ENCODE measurements around the gene TMEM238L. TPM values are rescaled to one million over a fixed set of nuclear protein-coding genes. Genes with fewer than 3 reads are reported as not detected.

Gene TMEM238L
- total and polyA plus RNA-seq, 2 experiments from 2014 or later: not detected

- H3K4me1 ChIP-seq (ENCODE audit: insufficient read depth): peaks cover 9% of the 10 kb centered on the region; the same call in 1 of the 2 replicates
- Mint-ChIP-seq H3K4me1 (peaks cover 4% of the 10 kb centered on the region; the same call in 1 of the 3 replicates), H3K27me3 (ENCODE audit: insufficient read depth, low read depth, poor library complexity) (peaks cover 2% of the 10 kb centered on the region), H3K4me3 (no peak overlapping the region), H3K36me3 (ENCODE audit: low read depth) (no peaks in the 10 kb centered on the region), H3K27ac (no peak overlapping the region), H3K9me3 (no peaks in the 10 kb centered on the region; the same call in 2 of the 3 replicates)
- no peak overlapping the region for H3K4me2 ChIP-seq
- no peaks in the 10 kb centered on the region for H4K20me1 ChIP-seq (replicated peaks; ENCODE audit: insufficient read depth)
- H3K4me3 ChIP-seq: no peak overlapping the region
- no peaks in the 10 kb centered on the region for H3F3A ChIP-seq (replicated peaks; ENCODE audit: low read depth)
- H3K79me2 ChIP-seq (replicated peaks; ENCODE audit: insufficient read depth): no peaks in the 10 kb centered on the region
- H3K9me2 ChIP-seq (ENCODE audit: insufficient read depth): no peaks in the 10 kb centered on the region
- H3K36me3 ChIP-seq (ENCODE audit: insufficient read depth): no peaks in the 10 kb centered on the region
- H2AFZ ChIP-seq: no peak overlapping the region
- no peak overlapping the region for H3K27ac ChIP-seq (ENCODE audit: low read depth)
- ATAC-seq (no peak), DNase-seq (ENCODE audit: low spot score) (no peak)
- TF ChIP-seq JUNB (IDR thresholded peaks at IDR 0.05; ENCODE audit: unreplicated experiment): no peak
- no peak for TF ChIP-seq CREB1 (CRISPR knock-in tag; IDR thresholded peaks at IDR 0.05; ENCODE audit: low read depth)
- no peak for TF ChIP-seq ETS1 (IDR thresholded peaks at IDR 0.05)
- TF ChIP-seq EZH2phosphoT487 (IDR thresholded peaks at IDR 0.05; ENCODE audit: unreplicated experiment): no peak
- TF ChIP-seq, protein P1, sequence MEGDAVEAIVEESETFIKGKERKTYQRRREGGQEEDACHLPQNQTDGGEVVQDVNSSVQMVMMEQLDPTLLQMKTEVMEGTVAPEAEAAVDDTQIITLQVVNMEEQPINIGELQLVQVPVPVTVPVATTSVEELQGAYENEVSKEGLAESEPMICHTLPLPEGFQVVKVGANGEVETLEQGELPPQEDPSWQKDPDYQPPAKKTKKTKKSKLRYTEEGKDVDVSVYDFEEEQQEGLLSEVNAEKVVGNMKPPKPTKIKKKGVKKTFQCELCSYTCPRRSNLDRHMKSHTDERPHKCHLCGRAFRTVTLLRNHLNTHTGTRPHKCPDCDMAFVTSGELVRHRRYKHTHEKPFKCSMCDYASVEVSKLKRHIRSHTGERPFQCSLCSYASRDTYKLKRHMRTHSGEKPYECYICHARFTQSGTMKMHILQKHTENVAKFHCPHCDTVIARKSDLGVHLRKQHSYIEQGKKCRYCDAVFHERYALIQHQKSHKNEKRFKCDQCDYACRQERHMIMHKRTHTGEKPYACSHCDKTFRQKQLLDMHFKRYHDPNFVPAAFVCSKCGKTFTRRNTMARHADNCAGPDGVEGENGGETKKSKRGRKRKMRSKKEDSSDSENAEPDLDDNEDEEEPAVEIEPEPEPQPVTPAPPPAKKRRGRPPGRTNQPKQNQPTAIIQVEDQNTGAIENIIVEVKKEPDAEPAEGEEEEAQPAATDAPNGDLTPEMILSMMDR (conservative IDR thresholded peaks at IDR 0.05; ENCODE audit: low read depth in 2 of 2): no peak
- TF ChIP-seq, protein P2, sequence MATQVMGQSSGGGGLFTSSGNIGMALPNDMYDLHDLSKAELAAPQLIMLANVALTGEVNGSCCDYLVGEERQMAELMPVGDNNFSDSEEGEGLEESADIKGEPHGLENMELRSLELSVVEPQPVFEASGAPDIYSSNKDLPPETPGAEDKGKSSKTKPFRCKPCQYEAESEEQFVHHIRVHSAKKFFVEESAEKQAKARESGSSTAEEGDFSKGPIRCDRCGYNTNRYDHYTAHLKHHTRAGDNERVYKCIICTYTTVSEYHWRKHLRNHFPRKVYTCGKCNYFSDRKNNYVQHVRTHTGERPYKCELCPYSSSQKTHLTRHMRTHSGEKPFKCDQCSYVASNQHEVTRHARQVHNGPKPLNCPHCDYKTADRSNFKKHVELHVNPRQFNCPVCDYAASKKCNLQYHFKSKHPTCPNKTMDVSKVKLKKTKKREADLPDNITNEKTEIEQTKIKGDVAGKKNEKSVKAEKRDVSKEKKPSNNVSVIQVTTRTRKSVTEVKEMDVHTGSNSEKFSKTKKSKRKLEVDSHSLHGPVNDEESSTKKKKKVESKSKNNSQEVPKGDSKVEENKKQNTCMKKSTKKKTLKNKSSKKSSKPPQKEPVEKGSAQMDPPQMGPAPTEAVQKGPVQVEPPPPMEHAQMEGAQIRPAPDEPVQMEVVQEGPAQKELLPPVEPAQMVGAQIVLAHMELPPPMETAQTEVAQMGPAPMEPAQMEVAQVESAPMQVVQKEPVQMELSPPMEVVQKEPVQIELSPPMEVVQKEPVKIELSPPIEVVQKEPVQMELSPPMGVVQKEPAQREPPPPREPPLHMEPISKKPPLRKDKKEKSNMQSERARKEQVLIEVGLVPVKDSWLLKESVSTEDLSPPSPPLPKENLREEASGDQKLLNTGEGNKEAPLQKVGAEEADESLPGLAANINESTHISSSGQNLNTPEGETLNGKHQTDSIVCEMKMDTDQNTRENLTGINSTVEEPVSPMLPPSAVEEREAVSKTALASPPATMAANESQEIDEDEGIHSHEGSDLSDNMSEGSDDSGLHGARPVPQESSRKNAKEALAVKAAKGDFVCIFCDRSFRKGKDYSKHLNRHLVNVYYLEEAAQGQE (IDR thresholded peaks at IDR 0.05; ENCODE audit: unreplicated experiment): no peak
- TF ChIP-seq NANOG (IDR thresholded peaks at IDR 0.05; ENCODE audit: borderline replicate concordance): no peak
- TF ChIP-seq ZNF114 (CRISPR knock-in tag; IDR thresholded peaks at IDR 0.05): no peak
- TF ChIP-seq ZNF331 (CRISPR knock-in tag; IDR thresholded peaks at IDR 0.05; ENCODE audit: low read depth): no peak
- TF ChIP-seq, protein P3, sequence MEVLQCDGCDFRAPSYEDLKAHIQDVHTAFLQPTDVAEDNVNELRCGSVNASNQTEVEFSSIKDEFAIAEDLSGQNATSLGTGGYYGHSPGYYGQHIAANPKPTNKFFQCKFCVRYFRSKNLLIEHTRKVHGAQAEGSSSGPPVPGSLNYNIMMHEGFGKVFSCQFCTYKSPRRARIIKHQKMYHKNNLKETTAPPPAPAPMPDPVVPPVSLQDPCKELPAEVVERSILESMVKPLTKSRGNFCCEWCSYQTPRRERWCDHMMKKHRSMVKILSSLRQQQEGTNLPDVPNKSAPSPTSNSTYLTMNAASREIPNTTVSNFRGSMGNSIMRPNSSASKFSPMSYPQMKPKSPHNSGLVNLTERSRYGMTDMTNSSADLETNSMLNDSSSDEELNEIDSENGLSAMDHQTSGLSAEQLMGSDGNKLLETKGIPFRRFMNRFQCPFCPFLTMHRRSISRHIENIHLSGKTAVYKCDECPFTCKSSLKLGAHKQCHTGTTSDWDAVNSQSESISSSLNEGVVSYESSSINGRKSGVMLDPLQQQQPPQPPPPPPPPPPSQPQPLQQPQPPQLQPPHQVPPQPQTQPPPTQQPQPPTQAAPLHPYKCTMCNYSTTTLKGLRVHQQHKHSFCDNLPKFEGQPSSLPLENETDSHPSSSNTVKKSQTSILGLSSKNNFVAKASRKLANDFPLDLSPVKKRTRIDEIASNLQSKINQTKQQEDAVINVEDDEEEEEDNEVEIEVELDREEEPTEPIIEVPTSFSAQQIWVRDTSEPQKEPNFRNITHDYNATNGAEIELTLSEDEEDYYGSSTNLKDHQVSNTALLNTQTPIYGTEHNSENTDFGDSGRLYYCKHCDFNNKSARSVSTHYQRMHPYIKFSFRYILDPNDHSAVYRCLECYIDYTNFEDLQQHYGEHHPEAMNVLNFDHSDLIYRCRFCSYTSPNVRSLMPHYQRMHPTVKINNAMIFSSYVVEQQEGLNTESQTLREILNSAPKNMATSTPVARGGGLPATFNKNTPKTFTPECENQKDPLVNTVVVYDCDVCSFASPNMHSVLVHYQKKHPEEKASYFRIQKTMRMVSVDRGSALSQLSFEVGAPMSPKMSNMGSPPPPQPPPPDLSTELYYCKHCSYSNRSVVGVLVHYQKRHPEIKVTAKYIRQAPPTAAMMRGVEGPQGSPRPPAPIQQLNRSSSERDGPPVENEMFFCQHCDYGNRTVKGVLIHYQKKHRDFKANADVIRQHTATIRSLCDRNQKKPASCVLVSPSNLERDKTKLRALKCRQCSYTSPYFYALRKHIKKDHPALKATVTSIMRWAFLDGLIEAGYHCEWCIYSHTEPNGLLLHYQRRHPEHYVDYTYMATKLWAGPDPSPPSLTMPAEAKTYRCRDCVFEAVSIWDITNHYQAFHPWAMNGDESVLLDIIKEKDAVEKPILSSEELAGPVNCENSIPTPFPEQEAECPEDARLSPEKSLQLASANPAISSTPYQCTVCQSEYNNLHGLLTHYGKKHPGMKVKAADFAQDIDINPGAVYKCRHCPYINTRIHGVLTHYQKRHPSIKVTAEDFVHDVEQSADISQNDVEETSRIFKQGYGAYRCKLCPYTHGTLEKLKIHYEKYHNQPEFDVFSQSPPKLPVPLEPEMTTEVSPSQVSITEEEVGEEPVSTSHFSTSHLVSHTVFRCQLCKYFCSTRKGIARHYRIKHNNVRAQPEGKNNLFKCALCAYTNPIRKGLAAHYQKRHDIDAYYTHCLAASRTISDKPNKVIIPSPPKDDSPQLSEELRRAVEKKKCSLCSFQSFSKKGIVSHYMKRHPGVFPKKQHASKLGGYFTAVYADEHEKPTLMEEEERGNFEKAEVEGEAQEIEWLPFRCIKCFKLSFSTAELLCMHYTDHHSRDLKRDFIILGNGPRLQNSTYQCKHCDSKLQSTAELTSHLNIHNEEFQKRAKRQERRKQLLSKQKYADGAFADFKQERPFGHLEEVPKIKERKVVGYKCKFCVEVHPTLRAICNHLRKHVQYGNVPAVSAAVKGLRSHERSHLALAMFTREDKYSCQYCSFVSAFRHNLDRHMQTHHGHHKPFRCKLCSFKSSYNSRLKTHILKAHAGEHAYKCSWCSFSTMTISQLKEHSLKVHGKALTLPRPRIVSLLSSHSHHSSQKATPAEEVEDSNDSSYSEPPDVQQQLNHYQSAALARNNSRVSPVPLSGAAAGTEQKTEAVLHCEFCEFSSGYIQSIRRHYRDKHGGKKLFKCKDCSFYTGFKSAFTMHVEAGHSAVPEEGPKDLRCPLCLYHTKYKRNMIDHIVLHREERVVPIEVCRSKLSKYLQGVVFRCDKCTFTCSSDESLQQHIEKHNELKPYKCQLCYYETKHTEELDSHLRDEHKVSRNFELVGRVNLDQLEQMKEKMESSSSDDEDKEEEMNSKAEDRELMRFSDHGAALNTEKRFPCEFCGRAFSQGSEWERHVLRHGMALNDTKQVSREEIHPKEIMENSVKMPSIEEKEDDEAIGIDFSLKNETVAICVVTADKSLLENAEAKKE (CRISPR knock-in tag; IDR thresholded peaks at IDR 0.05): no peak
- TF ChIP-seq POLR2AphosphoS5 (IDR thresholded peaks at IDR 0.05; ENCODE audit: low read depth): no peak
- no peak for TF ChIP-seq STAT1 (IDR thresholded peaks at IDR 0.05; ENCODE audit: unreplicated experiment)
- TF ChIP-seq EZH2 (IDR thresholded peaks at IDR 0.05; ENCODE audit: low read depth, unreplicated experiment): no peak
- H3K27me3 ChIP-seq (ENCODE audit: insufficient read depth): no peaks in the 10 kb centered on the region
These were observed 4.5 kb downstream of the TMEM238L start for GRCh38 chr17:10799407-10799806.

Data from GM23338 (cell line).